ENCODE measurements around the gene TNS3.

The TNS3 gene

GRCh38 chr7:47580811-47581331 is 1.0 kb downstream of the TNS3 start:
- no peak for DNase-seq

GRCh38 chr7:47580175-47580706 is 1.7 kb downstream of the TNS3 start:
- DNase-seq = no peak

- no peak for DNase-seq
Observed at GRCh38 chr7:47579458-47579857, 2.5 kb downstream of the TNS3 start.

- DNase-seq = no peak
Observed at GRCh38 chr7:47578579-47579270, 3.2 kb downstream of the TNS3 start.

GRCh38 chr7:47577321-47577919 is 4.5 kb downstream of the TNS3 start:
- DNase-seq = no peak

- no peak for DNase-seq
Observed at GRCh38 chr7:47576866-47577306, 5.0 kb downstream of the TNS3 start.

GRCh38 chr7:47576031-47576865 is 5.7 kb downstream of the TNS3 start:
- no peak for DNase-seq

GRCh38 chr7:47574482-47575329 is 7.2 kb downstream of the TNS3 start:
- no peak for DNase-seq

- no peak for DNase-seq
Observed at GRCh38 chr7:47573758-47574481, 8.0 kb downstream of the TNS3 start.

- DNase-seq = no peak
Observed at GRCh38 chr7:47572939-47573757, 8.8 kb downstream of the TNS3 start.

GRCh38 chr7:47572094-47572445 is 9.8 kb downstream of the TNS3 start:
- DNase-seq = peak; percentile 83 to 86

- DNase-seq = peak; percentile 91
Observed at GRCh38 chr7:47571331-47572093, 10.4 kb downstream of the TNS3 start.

- DNase-seq = no peak
Observed at GRCh38 chr7:47570649-47571050, 11.3 kb downstream of the TNS3 start.

- no peak for DNase-seq
Observed at GRCh38 chr7:47568547-47568946, 13.4 kb downstream of the TNS3 start.

- no peak for DNase-seq
Observed at GRCh38 chr7:47568056-47568455, 13.9 kb downstream of the TNS3 start.

GRCh38 chr7:47565640-47566250 is 16.2 kb downstream of the TNS3 start:
- DNase-seq = no peak

- no peak for DNase-seq
Observed at GRCh38 chr7:47563521-47563920, 18.4 kb downstream of the TNS3 start.

GRCh38 chr7:47561715-47562446 is 20.0 kb downstream of the TNS3 start:
- no peak for DNase-seq
